ENCODE results near the gene SHQ1.
"Not testable (repeated sequence)": the region's sequence is repeated elsewhere in the genome, so short reads cannot be mapped to it uniquely, and the experiment has no call there.

The SHQ1 gene

DNA sequence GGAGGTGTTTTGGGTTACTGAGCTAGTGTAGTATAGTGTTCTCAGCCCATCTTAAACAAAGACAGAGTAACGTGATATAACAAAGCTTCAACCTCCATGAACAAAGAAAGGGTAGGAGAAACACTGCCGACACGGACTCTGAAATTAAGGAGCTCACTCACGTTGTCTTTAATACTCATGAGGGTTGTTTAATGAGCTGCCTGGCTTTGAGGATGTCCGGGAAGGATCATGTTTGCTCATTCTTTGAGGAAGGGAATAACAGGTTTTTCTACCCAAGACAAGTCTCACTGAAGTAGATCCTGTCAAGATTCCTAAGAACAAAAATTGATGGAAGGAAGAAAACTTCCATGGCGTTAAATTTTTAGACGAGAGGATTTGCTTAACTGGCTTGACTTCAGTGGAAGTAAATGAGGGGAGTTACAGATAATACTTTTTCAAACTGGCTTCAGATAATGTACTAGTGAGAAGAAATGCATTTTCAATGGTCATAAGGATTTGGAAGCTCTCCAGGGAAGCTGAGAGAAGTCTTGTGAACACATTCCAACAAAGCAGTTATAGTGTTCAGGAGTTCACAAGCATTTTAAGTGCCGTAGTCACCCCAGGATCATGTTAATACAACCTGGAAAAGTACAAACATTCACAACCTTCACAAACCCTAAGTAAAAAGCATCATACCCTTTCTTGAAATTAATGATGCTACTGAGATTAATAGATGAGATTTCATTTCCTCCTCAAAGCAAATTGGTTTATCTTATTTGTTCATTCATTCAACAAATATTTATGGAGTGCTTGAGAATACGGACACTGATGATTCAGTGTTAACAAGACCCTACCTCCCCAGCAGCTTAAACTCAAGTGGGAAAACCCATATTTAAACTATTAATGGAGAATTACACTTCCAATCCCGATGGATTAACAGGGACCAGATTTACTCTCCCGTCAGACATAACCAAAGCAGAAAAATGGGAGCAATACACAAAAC is 101.5 kb downstream of the SHQ1 start:
- peak in 1 of 2 experiments; percentile 43 for DNase-seq

DNA sequence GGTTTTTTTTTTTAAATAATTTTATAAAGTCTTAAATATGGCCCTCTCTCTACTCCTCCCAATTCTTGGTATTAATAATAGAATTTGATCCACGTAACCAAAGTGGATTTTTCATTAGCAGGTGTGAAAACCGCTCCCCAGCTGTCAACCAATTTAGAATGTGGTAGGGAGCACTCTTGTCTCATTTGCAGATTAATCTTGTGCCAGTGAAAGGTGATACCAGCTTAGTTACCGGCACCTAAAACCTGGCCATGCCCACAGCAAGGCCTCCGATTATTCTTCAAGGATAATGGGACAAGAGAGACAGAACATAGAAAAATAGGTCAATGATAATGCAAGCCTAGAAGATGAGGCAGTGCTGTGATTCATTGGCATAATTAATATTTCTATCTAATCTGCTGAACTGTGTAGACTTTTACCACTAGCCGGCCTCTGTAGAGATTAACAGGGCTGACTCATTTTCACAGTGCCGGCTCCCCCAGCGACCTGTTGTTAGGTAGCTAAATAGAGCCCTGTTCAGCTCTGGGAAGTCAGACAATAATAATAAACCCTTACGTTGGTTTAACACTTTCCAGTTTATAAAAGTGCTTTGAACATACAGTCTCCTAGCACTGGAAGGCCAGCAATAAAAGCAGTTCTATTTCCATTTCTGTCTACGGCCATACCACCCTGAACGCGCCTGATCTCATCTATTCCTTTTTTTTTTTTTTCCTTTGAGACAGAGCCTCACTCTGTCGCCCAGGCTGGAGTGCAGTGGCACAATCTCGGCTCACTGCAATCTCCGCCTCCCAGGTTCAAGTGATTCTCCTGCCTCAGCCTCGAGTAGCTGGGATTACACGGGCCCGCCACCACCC is 102.9 kb downstream of the SHQ1 start:
- DNase-seq: peak; percentile 94 to 98

DNA sequence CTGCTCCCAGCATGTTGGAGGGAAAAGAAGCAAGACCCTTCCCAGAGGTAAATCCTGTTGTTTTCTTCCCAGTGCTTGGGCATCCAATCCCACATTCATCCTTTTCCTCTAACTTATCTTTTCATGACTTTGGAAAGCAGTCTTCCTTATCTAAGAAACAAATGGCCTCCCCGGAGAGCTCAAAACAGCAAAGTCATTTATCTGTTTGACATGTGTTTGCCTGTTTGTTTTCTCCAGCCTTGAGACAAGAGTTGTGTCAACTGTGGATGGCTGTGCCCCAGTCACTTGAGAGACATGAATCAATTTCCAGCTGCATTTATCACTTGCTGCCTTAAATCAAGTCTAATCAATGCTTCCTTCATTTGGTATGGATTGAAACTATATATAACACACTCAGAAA is 103.9 kb downstream of the SHQ1 start:
- peak in 1 of 2 experiments; percentile 2 for DNase-seq

DNA sequence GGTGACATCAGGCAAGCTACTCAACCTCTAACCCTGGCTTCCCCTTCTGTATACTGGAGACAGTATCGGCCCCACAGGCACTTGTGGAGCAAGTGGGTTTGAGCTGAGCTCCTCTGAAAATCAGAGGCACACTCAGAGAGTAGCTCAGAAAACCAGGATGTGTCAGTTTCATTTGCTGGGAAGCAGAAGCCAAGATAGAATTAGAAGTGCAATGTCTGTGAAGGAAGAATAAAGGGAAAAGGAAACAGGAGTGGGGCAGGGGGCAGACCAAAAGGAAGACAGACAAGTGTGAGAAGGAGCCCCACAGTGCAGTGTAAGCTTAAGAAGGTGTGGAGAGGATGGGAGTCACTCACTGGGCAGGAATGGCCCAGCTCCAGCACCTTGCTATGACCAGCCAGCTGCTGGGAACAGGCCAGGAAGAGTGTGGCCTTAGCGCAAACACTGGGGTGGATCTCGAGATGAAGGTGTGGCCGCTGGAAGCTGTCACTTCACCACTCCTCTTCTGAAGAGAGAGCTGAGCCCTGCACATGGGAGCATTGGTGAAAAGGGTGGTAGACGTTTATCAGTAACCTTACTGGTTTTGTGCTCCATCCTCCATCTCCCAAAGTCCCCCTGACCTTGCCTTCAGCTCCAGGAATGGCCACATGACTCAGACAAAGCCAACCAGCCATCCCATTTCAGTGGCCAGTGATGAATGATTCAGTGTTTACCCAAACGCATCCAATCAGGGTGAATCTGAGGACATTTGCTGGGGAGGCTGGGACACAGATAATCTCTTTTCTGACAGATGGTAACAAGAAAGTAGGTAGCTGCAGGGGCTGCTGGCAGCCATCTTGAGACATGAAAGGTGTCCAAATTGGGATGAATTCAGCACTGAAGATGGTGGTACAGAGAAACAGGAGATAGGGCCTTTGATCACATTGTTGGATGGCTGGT is 108.4 kb downstream of the SHQ1 start:
- peak; percentile 63 to 88 for DNase-seq

DNA sequence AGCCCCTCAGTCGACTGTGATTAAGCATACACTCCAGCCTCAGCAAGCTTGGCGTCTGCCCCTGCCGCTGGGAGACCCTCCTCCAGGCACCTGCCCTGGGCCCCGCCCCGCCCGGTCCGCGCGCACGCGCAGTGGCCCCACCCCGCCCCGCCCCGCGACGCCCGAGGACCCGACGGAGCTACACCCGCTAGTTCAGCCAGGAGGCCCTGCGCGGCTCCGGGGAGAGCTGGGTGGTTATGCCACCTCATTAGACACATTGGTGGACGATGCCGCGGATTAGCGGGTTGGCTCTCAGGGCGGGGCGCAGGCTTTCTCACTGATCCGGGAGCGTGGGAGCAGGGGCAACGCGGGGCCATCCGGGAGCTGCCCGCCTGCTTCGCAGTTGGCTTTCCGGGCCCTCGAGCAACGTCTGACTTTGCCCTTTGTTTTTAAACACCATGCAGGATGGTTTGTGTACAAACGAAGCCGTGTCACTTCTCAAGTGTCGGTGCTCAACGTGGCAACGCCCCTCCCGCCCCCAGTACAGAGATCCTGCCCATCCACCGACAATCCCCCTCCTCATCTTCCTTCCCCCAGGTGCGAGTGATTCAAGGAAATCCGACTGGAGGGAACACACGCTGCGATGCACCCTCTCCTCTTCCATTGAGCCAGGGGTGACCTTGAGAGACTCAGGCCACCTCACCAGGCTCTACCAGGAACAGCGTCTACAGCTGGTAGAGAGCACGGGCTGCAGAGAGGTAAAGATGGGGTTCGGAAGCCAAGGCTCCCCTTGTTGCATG is 109.3 kb downstream of the SHQ1 start:
- peak; percentile 53 to 82 for DNase-seq

DNA sequence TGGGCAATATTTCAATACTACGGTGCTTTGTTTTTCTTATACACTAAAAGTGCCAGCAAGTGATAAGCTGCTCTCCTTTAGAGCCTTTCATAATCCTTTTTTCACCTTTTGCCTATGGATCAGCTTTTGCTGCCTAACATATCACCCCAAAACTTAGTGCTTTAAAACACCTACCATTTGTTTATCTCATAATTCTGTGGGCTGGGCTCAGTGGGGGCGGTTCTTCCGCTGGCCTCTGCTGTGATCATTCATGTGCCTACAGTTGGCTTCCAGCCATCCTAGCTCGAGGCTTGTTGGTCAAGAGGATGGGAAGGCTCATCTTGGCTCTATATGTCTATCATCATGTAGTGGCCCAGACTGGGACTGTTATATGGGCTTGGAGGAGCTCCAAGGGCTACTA is 113.2 kb downstream of the SHQ1 start:
- DNase-seq: not testable (repeated sequence)

DNA sequence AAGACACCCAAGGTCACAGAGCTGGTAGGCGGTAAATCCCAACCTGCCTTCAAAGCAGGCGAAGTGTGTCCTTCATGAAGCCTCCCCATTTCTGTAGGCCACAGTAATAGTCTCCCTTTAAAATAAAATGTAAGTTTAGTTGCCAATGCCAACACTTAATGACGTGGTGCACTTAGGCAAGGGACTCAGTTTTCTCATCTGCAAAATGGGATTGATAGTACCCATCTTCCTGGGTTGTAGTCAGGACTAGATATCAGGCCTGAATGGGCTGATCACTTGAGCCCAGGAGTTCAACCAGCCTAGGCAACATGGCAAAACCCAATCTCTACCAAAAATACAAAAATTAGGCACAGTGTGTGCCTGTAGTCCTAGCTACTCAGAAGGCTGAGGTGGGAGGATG is 114.6 kb downstream of the SHQ1 start:
- no peak for DNase-seq

DNA sequence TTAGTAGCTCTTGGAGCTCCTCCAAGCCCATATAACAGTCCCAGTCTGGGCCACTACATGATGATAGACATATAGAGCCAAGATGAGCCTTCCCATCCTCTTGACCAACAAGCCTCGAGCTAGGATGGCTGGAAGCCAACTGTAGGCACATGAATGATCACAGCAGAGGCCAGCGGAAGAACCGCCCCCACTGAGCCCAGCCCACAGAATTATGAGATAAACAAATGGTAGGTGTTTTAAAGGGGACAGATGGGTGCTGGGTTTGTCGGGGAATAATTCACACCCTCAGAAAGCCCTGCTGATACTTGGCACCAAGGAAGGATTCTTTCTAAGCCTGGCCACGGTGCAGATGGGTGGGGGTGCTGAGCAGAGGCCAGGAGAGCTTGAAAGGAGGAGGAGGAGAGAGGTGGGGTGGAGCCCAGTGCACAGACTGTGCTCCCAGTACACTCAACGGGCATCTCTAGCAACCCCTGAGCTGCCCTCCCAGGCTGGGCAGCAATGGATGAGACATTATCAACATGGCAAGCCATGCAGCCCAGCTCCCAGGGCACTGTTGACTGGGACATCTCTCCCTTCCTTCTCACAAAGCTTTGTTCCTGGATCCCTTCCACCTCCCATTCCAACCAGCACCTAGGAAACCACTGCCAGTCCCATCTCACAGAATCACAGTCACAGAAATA is 115.4 kb downstream of the SHQ1 start:
- not testable (repeated sequence) for DNase-seq

DNA sequence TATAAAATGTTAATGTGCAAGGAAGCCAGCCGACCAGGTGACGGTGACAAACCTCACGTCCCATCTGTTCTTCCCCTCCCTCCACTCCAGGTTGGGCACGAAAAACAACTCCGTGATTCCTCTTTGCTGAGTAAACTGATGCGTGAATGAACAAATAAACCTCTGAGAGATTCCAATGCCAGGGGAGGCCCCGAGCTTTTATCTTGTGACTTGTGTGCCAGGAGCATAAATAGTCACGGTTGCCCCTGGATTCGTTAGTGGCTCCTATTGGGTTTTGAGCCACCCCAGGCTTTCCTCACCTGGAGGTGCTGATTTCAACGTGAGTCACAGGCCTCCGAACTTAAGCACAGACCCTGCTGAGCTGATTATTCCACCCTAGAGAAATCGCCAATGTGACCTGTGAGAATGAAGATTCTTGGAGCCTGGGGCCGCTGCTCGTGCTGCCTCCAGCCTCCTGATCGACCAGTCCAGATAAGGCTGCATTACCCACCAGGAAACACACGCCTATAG is 119.2 kb downstream of the SHQ1 start:
- DNase-seq: peak in 1 of 2 experiments; percentile 40

DNA sequence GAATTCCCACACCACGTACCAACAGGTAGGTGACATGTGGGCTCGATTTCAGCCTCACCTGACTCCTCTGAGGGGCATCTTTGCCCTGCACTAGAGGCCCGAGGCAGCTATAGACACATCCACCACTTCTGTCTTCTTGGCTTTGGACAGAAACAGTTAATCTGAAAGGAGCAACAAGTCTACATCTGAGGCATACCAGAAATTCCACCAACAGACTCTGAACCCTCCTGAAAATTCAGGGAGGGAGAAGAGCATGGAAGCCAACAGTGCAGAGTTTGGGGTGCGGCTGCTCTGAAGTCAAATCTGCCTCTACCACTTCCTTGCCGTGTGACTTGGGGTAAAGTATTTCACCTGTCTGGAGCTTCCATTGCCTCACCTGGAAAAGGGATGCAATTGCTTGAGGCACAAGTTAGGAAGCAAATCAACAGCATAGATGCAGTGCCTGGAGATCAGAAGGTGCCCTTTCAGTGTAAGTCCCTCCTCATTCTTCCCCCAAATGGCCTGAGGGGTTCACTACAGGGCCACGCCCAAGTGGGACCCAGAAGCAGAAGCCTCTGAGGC is 119.8 kb downstream of the SHQ1 start:
- no peak for DNase-seq

DNA sequence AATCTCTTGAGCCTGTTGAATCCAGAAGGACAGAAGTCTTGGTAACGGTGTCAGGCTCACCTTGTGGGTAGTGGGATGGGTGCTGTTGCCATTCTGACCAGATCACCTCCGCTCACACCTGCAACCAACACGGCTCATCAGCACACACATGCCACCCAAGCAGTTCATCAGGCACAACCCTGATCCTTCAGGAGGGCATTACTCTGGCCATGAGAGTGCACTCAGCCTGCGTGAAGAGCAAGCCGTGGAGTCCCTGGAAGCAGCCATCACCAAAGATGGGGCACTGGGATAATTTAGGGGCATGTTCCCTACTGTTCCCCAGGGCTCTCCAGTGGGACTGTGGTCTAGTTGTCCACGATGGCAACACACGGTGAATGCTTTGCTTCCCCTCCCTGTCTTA is 120.5 kb downstream of the SHQ1 start:
- DNase-seq: no peak

DNA sequence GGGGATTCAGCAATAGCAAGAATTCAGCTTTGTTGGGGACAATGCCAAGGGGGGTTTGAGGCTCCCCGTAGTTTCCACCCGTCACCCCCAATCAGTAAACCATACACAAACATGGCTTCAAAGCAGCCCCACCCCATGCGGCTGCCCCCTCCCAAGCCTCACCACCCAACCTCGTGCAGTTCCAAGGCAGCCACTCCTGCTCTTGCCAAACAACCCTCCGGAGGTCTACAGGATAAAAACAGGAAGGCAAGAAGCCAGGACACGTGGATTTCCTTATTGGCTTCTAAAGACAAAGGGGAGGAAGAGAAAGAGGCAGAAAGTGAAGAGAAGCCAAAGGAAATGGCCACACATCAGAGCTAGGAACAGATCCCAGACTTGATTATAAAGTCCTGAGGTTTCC is 121.1 kb downstream of the SHQ1 start:
- DNase-seq: no peak

DNA sequence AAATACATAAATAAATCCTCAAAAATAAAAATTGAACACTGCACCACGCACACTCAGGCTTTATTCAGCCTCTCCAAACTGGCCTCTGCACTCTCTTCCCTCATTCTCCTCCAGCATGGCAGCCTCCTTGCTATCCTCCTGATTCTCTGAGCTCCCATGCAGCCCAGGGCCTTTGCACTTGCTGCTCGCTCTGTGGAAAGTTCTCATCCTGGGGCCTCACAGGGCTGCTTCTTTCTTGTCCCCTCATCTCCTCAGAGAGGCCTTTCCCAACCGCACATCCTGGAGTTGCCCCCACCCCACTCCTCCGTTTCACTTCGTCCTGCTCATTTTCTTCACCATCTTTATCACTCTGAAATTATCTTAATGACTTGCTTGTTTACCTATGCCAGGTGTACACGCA is 123.0 kb downstream of the SHQ1 start:
- DNase-seq: no peak

DNA sequence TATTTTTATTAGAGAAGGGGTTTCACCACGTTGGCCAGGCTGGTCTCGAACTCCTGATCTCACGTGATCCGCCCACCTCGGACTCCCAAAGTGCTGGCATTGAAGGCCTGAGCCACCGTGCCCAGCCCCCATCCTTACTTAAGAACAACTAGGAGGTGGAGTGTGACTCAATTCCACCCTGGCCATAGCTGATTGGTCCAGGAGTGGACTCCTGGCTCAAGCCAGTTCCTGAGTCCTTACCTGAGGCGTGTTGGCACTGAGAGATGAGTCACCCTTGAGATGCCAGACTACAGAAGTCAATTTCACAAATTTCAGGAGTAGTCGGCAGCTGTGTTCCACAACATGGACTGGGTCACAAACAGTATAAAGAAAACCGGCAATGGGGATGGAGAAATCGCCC is 124.2 kb downstream of the SHQ1 start:
- no peak for DNase-seq

DNA sequence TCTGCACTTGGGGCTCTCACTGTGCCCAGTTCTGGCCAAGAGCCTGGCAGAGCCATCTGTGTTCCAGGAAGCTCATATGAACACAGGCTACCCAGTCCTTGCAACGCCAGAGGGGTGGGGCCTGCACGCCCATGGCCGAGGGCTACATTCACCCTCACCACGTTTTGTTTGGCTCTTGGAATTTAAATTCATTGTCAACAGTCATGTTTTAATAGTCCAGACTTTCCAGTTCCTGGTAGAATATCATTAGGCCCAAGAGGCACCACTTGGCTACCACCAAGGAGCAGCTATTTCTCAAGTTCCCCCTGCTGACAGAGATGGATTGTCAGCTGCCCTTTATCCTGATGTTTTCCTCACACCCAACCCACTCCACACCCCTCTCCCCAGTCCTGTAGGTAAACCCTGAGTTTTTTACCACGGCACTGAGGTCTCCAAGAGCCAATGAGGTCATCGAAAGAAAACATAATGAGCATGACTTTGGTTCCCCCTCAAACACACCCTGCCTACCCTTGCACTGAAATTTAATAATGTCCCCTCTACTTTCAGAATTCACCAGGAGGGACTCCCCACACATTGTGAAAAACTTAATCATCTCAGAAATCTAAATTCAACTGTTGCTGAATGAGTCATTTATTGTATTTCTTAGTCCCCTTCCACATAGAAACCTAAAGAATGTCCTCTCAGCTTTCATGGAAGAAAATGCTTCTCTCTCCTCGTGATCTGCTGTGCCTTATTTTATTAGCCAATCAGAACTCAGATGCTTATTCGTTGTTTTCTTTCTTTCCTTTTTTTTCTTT is 125.1 kb downstream of the SHQ1 start:
- DNase-seq: no peak

DNA sequence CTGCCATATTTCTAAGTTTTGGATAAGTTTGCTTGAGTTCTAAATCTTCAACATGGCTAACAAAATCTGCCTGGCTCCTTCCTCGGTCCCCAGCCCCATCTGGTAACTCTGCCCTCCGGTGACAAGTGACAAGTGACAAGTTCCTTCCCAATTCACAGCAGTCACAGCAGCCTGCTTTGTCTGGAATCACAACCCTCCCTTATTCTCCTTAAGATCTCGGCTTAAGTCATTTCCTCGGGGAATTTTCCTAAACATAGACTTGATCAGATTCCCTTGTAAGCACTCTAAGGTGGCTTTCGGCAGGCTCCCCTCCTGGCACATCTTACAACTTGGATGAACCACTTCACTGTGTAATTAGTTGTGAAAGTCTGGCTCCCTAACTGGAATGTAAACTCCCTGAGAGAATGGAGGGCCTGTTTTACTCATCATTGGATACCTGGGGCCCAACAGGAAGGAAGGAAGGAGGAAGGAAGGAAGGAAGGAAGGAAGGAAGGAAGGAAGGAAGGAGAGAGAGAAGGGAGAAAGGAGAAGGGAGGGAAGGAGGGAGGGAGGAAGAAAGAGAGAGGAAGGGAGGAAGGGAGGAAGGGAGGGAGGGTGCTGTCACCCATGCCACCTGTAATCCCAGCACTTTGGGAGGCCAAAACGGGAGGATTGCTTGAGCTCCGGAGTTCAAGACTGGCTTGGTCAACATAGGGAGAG is 126.4 kb downstream of the SHQ1 start:
- DNase-seq: peak; percentile 35 to 76

DNA sequence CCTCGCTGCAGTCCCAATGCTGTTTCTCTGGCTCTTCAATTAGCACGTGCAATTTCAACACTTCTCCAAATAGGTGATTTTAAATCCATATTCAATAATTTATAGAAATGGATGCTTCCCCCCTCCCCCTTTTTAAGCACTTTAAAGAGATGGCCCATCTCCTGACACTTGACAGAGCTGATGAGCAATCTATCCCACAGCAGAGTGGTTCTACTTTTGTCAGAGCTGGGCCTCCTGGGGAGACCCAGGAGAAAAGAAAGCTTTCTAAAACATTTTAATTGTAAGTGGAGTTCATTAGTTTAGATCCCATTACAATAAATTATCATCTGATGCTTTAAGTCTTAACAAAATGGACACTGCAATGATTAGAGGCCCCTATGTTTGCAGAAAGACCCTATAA is 127.7 kb downstream of the SHQ1 start:
- no peak for DNase-seq

DNA sequence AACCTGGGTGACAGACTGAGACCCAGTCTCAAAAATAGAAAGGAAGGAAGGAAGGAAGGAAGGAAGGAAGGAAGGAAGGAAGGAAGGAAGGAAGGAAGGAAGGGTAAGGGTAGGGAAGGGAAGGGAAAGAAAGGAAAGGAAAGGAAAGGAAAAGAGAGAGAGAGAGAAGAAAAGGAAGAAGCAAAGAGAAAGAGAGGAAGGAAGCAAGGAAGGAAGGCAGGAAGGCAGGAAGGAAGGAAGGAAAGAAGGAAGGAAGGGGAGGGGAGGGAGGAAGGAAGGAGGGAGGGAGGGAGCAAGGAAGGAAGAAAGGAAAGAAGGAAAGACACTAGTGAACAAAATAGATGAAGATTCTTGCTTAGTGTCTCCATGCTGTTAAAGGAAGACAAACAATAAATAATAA is 129.1 kb downstream of the SHQ1 start:
- no peak for DNase-seq

DNA sequence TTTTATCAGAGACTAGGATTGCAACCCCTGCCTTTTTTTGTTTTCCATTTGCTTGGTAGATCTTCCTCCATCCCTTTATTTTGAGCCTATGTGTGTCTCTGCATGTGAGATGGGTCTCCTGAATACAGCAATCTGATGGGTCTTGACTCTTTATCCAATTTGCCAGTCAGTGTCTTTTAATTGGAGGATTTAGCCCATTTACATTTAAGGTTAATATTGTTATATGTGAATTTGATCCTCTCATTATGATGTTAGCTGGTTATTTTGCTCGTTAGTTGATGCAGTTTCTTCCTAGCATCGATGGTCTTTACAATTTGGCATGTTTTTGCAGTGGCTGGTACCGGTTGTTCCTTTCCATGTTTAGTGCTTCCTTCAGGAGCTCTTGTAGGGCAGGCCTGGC is 134.1 kb downstream of the SHQ1 start:
- not testable (repeated sequence) for DNase-seq

All from NCI-H524 (cell line).